ENCODE data around the gene PIK3R6.

PIK3R6 gene

DNA sequence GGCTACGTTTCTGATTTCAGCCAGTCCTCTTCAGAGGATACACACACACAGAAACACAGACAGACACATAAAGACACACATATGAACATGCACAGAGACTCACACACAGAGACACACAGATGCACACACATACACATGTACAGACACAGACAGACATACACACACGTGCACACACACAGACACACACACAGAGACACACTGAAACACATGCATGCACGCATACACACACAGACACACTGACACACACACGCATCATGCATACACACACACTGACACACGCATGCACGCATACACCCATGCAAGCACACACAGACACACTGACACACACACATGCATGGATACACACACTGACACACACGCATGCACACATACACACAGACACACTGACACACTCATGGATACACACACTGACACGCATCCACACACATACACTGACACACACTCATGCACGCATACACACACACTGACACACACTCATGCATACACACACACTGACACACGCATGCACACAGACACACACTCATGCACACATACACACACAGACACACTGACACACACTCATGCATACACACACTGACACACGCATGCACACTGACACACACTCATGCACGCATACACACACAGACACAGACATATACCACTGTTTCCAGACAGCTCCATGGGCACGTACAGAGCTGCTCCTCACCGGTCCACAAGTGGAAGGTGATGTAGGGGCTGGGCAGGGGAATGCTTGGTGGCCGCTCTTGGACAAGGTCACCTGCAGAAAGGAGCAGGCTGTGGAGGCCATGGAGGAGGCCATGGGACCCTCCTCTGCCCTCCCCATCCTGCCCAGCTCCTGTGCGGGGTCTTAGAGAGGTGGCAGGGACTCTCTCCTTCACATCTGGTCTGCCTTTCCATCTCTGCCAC is 38.2 kb downstream of the PIK3R6 start:
- Histone ChIP-seq H3K9ac (ENCODE audit: low read length in 5 of 5) (no peak overlapping the region), H3K4me1 (ENCODE audit: control insufficient read depth in 5 of 5, insufficient read depth in 5 of 5, low read length in 5 of 5) (no peaks in the 10 kb centered on the region), H3K27me3 (ENCODE audit: control insufficient read depth in 5 of 5, insufficient read depth in 4 of 5, low read length in 5 of 5) (peaks cover 0 to 22% (median 17%) of the 10 kb centered on the region in 5 donors), H3K4me3 (ENCODE audit: low read depth in 1 of 5, low read length in 5 of 5) (no peak overlapping the region), H3K27ac (ENCODE audit: low read depth, low read length) (no peak overlapping the region), H3K9me3 (ENCODE audit: control insufficient read depth in 5 of 5, low read length in 5 of 5) (peaks cover 0 to 7% (median 4%) of the 10 kb centered on the region in 5 donors), H3K36me3 (ENCODE audit: control insufficient read depth in 5 of 5, insufficient read depth in 5 of 5, low read length in 5 of 5) (peaks cover 0 to 2% (median 0%) of the 10 kb centered on the region in 5 donors)

DNA sequence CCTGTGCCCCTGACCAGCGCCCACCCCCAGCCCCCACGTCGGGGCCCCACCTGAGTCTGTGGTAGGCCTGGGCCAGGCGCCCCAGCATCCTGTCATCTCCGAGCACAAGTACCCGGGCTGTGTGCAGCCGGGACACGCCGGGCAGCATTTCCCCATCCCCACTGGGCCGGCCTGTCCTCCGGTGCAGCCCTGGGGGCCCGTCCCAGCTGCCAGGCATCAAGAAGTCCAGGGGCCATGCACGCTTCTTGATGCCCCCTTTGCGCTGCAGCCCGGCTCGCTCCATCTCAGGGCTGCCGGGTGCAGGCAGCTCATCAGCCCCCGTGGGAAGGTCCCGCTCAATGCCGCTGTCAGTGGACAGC is 39.0 kb downstream of the PIK3R6 start:
- Histone ChIP-seq H3K27me3 (ENCODE audit: control insufficient read depth in 5 of 5, insufficient read depth in 4 of 5, low read length in 5 of 5) (peaks cover 0 to 22% (median 17%) of the 10 kb centered on the region in 5 donors), H3K4me1 (ENCODE audit: control insufficient read depth in 5 of 5, insufficient read depth in 5 of 5, low read length in 5 of 5) (no peaks in the 10 kb centered on the region), H3K4me3 (ENCODE audit: low read depth in 1 of 5, low read length in 5 of 5) (no peak overlapping the region), H3K36me3 (ENCODE audit: control insufficient read depth in 5 of 5, insufficient read depth in 5 of 5, low read length in 5 of 5) (peaks cover 0 to 2% (median 0%) of the 10 kb centered on the region in 5 donors), H3K9ac (ENCODE audit: low read length in 5 of 5) (no peak overlapping the region), H3K27ac (ENCODE audit: low read depth, low read length) (no peak overlapping the region), H3K9me3 (ENCODE audit: control insufficient read depth in 5 of 5, low read length in 5 of 5) (peaks cover 0 to 10% (median 4%) of the 10 kb centered on the region in 5 donors)

DNA sequence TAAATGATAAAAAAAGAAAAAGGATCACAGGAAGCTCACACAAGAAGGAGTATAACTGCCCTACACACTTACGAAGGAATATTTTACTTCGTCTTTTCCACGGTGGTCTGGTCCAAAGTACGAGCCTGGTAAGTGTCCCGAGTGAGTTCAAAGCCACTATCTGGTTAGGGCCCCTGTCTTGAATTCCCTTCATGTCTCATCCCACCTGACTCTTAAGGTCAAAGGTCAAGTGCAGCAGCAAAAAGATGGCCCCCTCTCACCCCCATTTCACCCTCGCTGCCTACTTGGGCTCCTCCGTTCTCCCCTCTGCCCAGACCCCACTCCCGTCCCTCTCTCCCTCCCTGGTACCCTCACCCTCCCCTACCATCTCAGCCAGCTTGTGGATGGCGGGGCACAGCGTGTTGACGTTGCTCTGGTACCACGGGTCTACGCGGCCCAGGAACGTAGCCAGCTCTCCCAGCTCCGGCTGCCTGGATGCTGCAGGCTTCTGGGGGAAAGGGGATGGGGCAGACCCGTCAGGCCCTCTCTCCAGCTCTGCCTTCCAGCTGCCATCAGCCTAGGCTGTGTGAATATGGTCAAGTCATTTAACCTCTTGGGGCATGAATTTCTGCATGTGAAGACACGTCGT is 40.6 kb downstream of the PIK3R6 start:
- Histone ChIP-seq H3K27me3 (ENCODE audit: control insufficient read depth in 5 of 5, insufficient read depth in 4 of 5, low read length in 5 of 5) (peaks cover 0 to 20% (median 14%) of the 10 kb centered on the region in 5 donors), H3K4me1 (ENCODE audit: control insufficient read depth in 5 of 5, insufficient read depth in 5 of 5, low read length in 5 of 5) (no peaks in the 10 kb centered on the region), H3K27ac (ENCODE audit: low read depth, low read length) (no peak overlapping the region), H3K4me3 (ENCODE audit: low read depth in 1 of 5, low read length in 5 of 5) (no peak overlapping the region), H3K36me3 (ENCODE audit: control insufficient read depth in 5 of 5, insufficient read depth in 5 of 5, low read length in 5 of 5) (peaks cover 0 to 8% (median 0%) of the 10 kb centered on the region in 5 donors), H3K9me3 (ENCODE audit: control insufficient read depth in 5 of 5, low read length in 5 of 5) (peaks cover 0 to 10% (median 4%) of the 10 kb centered on the region in 5 donors), H3K9ac (ENCODE audit: low read length in 5 of 5) (no peak overlapping the region)

DNA sequence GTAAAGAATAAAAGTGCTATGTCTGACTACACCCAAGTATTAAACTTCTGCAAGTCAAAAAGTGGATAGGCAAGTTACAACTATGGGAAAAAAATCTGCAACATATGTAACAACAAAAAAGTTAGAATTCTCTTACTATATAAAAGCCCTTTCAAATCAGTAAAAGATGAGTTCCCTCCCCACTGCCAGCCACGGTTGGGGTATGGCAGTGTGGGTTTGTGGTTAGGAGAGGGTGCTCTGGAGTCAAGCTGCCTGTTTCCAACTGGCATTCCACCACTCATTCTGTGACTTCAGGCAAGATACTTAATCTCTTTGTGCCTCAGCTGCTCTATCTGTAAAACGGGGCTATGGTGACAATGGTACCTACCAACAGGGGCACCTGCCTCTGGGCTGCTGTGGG is 41.7 kb downstream of the PIK3R6 start:
- H3K27ac ChIP-seq (ENCODE audit: low read depth, low read length) = no peak overlapping the region
- no peak overlapping the region for H3K9ac ChIP-seq (ENCODE audit: low read length in 5 of 5)
- H3K9me3 ChIP-seq (ENCODE audit: control insufficient read depth in 5 of 5, low read length in 5 of 5) = peaks cover 0 to 10% (median 4%) of the 10 kb centered on the region in 5 donors
- H3K36me3 ChIP-seq (ENCODE audit: control insufficient read depth in 5 of 5, insufficient read depth in 5 of 5, low read length in 5 of 5) = peaks cover 0 to 8% (median 0%) of the 10 kb centered on the region in 5 donors
- H3K4me1 ChIP-seq (ENCODE audit: control insufficient read depth in 5 of 5, insufficient read depth in 5 of 5, low read length in 5 of 5) = no peaks in the 10 kb centered on the region
- H3K27me3 ChIP-seq (ENCODE audit: control insufficient read depth in 5 of 5, insufficient read depth in 4 of 5, low read length in 5 of 5) = peaks cover 0 to 21% (median 12%) of the 10 kb centered on the region in 5 donors
- no peak overlapping the region for H3K4me3 ChIP-seq (ENCODE audit: low read depth in 1 of 5, low read length in 5 of 5)

DNA sequence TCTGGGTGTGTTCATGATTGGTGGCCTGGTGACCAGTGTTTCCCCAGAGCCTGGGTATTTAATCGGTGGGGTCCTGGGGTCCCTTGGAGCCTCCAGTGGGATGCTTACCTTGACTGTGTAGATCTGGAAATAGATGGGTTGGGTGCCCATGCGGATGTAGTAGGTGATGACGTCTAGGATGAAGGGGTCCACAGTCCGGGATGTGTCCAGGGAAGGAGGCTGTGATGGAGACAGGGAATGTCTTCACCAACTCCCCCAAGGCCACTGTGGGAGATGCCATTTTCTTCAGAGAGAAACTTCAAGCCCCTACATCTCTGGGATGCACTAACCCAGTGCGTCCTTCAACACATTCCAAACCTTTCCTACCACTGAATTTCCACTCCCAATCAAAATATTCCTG is 44.2 kb downstream of the PIK3R6 start:
- peaks cover 0 to 10% (median 4%) of the 10 kb centered on the region in 5 donors for H3K27me3 ChIP-seq (ENCODE audit: control insufficient read depth in 5 of 5, insufficient read depth in 4 of 5, low read length in 5 of 5)
- no peak overlapping the region for H3K4me3 ChIP-seq (ENCODE audit: low read depth in 1 of 5, low read length in 5 of 5)
- peaks cover 0 to 10% (median 4%) of the 10 kb centered on the region in 5 donors for H3K9me3 ChIP-seq (ENCODE audit: control insufficient read depth in 5 of 5, low read length in 5 of 5)
- H3K9ac ChIP-seq (ENCODE audit: low read length in 5 of 5) = no peak overlapping the region
- no peaks in the 10 kb centered on the region for H3K4me1 ChIP-seq (ENCODE audit: control insufficient read depth in 5 of 5, insufficient read depth in 5 of 5, low read length in 5 of 5)
- H3K36me3 ChIP-seq (ENCODE audit: control insufficient read depth in 5 of 5, insufficient read depth in 5 of 5, low read length in 5 of 5) = peaks cover 0 to 6% (median 0%) of the 10 kb centered on the region in 5 donors
- no peak overlapping the region for H3K27ac ChIP-seq (ENCODE audit: low read depth, low read length)

DNA sequence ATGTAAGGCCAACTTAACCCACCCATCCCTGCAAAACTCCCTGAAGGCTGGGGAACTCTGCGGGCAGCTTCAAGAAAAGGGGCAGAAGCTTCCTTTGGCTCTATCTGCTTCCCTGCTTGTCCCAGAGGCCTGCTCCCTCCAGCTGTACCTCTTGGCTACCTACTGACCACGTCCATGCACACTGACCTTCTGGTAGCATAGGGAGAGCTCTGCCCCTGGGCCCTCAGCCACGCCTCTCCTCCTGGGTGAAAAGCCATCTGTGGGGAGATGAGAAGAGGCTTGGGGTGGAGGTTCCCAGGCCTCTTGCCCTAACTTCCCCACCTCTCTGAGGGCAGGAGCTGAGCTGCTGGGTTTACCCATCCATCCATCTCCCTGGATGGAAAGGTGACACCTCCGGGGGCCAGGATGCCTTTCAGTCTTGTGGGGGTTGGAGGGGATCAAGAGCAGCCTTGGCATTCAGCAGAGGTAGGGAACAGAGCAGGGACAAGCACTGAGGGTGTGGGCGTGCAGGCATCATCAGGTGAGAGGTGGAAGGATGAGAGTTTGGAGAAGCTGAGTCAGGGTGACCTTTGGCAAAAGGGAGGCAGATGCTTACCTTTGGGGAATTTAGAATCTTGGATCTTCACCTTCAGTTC is 45.0 kb downstream of the PIK3R6 start:
- H3K4me1 ChIP-seq (ENCODE audit: control insufficient read depth in 5 of 5, insufficient read depth in 5 of 5, low read length in 5 of 5) = no peaks in the 10 kb centered on the region
- H3K9me3 ChIP-seq (ENCODE audit: control insufficient read depth in 5 of 5, low read length in 5 of 5) = peaks cover 0 to 10% (median 4%) of the 10 kb centered on the region in 5 donors
- no peak overlapping the region for H3K27ac ChIP-seq (ENCODE audit: low read depth, low read length)
- H3K4me3 ChIP-seq (ENCODE audit: low read depth in 1 of 5, low read length in 5 of 5) = no peak overlapping the region
- H3K36me3 ChIP-seq (ENCODE audit: control insufficient read depth in 5 of 5, insufficient read depth in 5 of 5, low read length in 5 of 5) = peaks cover 0 to 10% (median 0%) of the 10 kb centered on the region in 5 donors
- H3K27me3 ChIP-seq (ENCODE audit: control insufficient read depth in 5 of 5, insufficient read depth in 4 of 5, low read length in 5 of 5) = peaks cover 0 to 10% (median 3%) of the 10 kb centered on the region in 5 donors
- no peak overlapping the region for H3K9ac ChIP-seq (ENCODE audit: low read length in 5 of 5)

DNA sequence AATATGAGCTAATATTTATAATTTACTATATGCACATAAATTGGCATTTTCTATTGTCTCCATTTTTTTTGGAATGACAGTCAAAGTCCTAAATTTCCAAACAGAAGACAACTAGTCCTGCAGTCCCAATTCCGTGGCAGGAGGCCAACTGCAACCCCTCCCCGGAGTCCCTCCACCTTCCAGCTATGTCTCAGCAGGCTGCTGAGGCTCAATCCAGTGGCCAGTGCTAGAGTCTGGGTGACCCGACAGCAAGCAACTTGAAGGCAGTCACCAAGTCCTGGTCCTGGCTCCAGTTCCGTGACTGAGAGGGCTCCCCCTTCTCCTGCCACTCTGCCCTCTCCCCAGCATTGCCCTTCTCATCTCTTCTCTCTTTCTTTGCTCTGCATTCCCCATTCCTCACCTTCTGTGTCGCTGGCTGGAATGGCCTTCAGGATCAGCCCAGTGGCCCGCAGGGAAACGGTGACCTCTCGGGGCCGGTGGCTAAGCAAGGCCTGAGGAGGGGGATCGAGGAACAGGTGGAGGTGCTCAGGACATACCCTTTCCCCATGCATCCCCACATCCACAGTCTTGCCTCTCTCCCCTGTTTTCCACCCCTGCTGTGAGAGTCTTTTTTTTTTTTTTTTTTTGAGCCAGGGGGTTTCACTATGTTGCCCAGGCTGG is 45.9 kb downstream of the PIK3R6 start:
- Histone ChIP-seq H3K9me3 (ENCODE audit: control insufficient read depth in 5 of 5, low read length in 5 of 5) (peaks cover 0 to 10% (median 4%) of the 10 kb centered on the region in 5 donors), H3K27ac (ENCODE audit: low read depth, low read length) (no peak overlapping the region), H3K9ac (ENCODE audit: low read length in 5 of 5) (no peak overlapping the region), H3K4me3 (ENCODE audit: low read depth in 1 of 5, low read length in 5 of 5) (no peak overlapping the region), H3K27me3 (ENCODE audit: control insufficient read depth in 5 of 5, insufficient read depth in 4 of 5, low read length in 5 of 5) (peaks cover 0 to 7% (median 3%) of the 10 kb centered on the region in 5 donors), H3K4me1 (ENCODE audit: control insufficient read depth in 5 of 5, insufficient read depth in 5 of 5, low read length in 5 of 5) (no peaks in the 10 kb centered on the region), H3K36me3 (ENCODE audit: control insufficient read depth in 5 of 5, insufficient read depth in 5 of 5, low read length in 5 of 5) (peaks cover 0 to 10% (median 0%) of the 10 kb centered on the region in 5 donors)

DNA sequence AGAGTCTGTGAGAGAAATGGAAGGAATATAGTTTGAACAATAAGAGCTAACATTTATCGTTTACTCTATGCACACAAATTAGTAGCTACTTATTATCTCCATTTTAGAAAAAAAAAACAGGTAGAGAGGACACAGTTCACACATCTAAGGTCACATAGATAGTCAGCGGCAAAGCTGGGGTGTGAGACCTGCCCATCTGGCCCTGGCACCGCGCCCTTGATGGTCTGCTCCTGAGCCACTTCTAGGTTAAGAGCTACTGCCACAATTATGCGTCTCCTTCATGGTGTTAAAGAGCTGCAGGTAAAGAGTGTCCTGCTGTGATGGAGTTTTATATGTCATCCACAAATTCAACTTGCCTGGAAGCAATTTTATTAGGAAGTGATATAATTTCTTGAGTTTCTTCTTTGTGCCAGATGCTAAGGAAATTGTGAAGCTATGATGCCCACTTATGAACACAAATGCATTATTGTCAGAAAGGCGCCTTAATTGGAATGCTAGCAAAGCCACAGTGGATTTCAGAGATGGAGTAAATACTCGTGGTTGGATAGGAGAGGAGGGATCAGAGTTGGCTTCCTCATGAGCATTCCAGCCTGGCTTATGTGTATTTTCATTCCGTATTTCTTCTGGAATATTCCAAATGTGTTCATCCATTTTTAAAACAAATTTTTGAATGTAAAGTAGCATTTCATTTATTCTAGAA is 47.0 kb downstream of the PIK3R6 start:
- Histone ChIP-seq H3K9me3 (ENCODE audit: control insufficient read depth in 5 of 5, low read length in 5 of 5) (peaks cover 0 to 10% (median 4%) of the 10 kb centered on the region in 5 donors), H3K27ac (ENCODE audit: low read depth, low read length) (no peak overlapping the region), H3K9ac (ENCODE audit: low read length in 5 of 5) (no peak overlapping the region), H3K4me3 (ENCODE audit: low read depth in 1 of 5, low read length in 5 of 5) (no peak overlapping the region), H3K36me3 (ENCODE audit: control insufficient read depth in 5 of 5, insufficient read depth in 5 of 5, low read length in 5 of 5) (peaks cover 0 to 10% (median 0%) of the 10 kb centered on the region in 5 donors), H3K4me1 (ENCODE audit: control insufficient read depth in 5 of 5, insufficient read depth in 5 of 5, low read length in 5 of 5) (no peaks in the 10 kb centered on the region), H3K27me3 (ENCODE audit: control insufficient read depth in 5 of 5, insufficient read depth in 4 of 5, low read length in 5 of 5) (peaks cover 0 to 7% (median 3%) of the 10 kb centered on the region in 5 donors)

DNA sequence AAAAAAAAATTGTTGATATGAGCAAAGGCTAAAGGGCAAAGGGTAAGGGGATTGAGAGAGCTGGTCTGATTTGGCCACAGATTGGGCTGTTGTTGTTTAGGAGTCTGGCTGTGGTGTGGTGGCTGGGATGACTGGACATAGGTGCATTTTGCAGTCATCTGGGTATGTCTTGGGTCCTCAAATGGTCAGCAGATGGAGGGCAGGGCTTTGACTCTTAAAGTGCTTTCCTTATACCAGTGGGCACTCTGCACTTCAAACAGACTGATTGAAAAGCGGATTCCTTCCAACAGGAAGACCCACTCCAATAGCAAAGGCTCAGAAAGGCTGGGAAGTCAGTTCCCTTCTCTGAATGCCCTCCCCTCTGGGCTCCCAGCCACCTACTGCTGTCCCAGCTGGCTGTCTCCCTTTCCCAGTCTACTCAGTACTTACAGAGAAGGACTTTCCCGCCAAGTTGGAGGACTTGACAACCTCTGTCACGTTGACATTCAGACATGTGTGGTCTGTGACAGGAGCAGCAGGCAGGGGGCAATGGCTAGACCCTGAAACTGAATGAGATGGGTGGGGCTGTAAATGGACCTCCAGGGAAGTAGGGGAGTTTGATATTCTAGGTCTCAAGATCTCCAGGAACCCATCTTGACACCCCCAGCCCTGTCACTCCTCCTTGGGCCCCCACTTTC is 48.7 kb downstream of the PIK3R6 start:
- peaks cover 0 to 10% (median 0%) of the 10 kb centered on the region in 5 donors for H3K36me3 ChIP-seq (ENCODE audit: control insufficient read depth in 5 of 5, insufficient read depth in 5 of 5, low read length in 5 of 5)
- peaks cover 0 to 7% (median 3%) of the 10 kb centered on the region in 5 donors for H3K27me3 ChIP-seq (ENCODE audit: control insufficient read depth in 5 of 5, insufficient read depth in 4 of 5, low read length in 5 of 5)
- no peak overlapping the region for H3K4me3 ChIP-seq (ENCODE audit: low read depth in 1 of 5, low read length in 5 of 5)
- no peak overlapping the region for H3K27ac ChIP-seq (ENCODE audit: low read depth, low read length)
- H3K9me3 ChIP-seq (ENCODE audit: control insufficient read depth in 5 of 5, low read length in 5 of 5) = no peaks in the 10 kb centered on the region
- no peaks in the 10 kb centered on the region for H3K4me1 ChIP-seq (ENCODE audit: control insufficient read depth in 5 of 5, insufficient read depth in 5 of 5, low read length in 5 of 5)
- no peak overlapping the region for H3K9ac ChIP-seq (ENCODE audit: low read length in 5 of 5)

Measured in subcutaneous abdominal adipose tissue (tissue), 5 donors.